ENCODE results near the gene ETV7.

DNA sequence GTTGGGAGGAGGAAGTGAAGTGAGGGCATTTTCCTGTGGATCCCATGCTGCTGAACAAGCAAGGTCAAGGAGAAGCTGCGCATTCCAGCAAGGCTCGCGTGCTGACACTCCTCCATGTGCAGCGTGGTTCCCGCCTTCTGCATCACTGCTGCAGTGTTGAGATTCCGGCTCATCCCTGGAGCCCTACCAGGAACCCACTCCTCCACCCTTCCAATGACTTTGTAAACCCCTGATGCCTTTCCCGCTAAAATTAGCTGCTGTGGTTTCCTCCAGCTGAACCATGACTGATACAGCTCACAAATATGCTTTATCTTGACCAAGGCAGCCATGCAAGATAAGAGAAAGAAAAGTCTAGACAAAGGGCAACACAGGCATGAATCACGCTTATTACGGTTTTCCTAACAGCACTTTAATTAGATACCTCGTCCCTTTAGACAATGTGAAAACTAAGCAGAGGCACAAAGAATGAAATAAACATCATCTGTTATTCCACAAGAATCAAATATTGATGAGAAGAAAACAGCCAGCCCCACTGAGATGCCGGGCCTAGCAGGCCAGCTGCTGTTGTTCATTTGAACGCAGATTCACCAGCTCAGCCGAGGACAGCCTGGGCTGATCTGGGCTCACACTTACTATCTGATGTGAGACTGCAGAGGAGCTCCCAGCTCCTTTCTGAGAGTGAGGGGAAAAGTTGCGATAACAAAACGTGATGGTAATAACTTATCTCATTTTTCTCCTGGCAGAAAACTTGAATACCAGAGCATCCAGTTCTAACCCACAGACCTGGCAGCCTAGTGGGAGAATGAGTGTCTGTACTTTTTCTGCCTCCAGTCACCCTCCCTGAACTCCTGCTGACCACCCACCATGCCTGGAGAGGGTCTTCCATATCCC, 36.5 kb downstream of the ETV7 start:
- TF ChIP-seq CTCF (conservative IDR thresholded peaks at IDR 0.05; ENCODE audit: low read depth, low read length) (no peak), EZH2 (IDR thresholded peaks at IDR 0.05; ENCODE audit: borderline replicate concordance, low read depth, low read length, poor library complexity, severe bottlenecking) (no peak)

Measured in A673 (cell line).